Activated naive CD4-positive, alpha-beta T cell treated with anti-CD3 and anti-CD28 coated beads, Interleukin-2, amount 50 U/mL, for 24 hours (primary cell): Measurements from ENCODE around the gene ZNRF1.

Source experiments
- H3K27ac Mint-ChIP-seq: one replicate; pipeline ENCODE4 v1.8.0; 2021; ENCODE audit warnings: mild to moderate bottlenecking, mixed read lengths
- H3K27me3 Mint-ChIP-seq: one replicate; pipeline ENCODE4 v1.8.0; 2021; ENCODE audit warnings: mixed read lengths
- H3K36me3 Mint-ChIP-seq: one replicate; pipeline ENCODE4 v1.8.0; 2021; ENCODE audit warnings: mixed read lengths
- H3K4me1 Mint-ChIP-seq: one replicate; pipeline ENCODE4 v1.8.0; 2021; ENCODE audit warnings: mixed read lengths
- H3K4me3 Mint-ChIP-seq: one replicate; pipeline ENCODE4 v1.8.0; 2021; ENCODE audit warnings: mild to moderate bottlenecking, mixed read lengths
- H3K9me3 Mint-ChIP-seq: one replicate; pipeline ENCODE4 v1.8.0; 2021; ENCODE audit warnings: mixed read lengths

The ZNRF1 gene

DNA sequence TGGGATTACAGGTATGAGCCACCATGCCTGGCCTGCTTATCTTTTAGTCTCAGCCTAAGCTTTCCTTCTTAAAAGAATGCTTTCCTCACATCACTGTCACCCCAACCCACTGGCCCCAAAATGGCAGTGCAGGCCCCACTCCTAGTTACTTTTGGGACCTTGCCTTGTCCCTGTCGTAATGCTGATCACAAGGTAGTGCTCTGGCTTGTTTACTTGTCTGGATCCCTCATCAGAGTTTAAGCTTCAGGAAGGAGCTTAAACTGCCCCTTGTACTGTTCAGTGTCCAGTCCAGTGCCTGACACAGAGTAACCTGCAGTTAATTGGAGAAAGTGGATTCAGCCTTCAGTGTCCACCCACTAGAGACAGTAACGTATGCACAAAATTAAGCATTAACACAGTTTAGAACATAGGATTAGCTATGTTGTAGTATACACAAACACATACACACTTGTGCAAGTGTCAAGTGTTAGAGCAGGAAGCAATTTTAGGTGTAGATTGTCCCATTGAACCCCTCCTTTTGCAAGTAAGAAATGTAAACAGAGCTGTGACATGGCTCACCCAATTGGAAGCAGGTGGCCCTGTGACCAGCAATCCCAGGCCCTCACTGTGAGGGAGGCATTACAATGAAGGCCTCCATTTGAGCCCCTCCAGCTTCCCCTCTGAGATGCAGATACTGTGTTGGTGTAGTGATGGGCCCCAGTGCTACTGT, 73.6 kb downstream of the ZNRF1 start:
- Mint-ChIP-seq H3K9me3 (no peaks in the 10 kb centered on the region), H3K4me1 (peaks cover 47% of the 10 kb centered on the region), H3K27me3 (no peaks in the 10 kb centered on the region), H3K4me3 (no peak overlapping the region), H3K27ac (no peak overlapping the region), H3K36me3 (peaks cover 2% of the 10 kb centered on the region)

DNA sequence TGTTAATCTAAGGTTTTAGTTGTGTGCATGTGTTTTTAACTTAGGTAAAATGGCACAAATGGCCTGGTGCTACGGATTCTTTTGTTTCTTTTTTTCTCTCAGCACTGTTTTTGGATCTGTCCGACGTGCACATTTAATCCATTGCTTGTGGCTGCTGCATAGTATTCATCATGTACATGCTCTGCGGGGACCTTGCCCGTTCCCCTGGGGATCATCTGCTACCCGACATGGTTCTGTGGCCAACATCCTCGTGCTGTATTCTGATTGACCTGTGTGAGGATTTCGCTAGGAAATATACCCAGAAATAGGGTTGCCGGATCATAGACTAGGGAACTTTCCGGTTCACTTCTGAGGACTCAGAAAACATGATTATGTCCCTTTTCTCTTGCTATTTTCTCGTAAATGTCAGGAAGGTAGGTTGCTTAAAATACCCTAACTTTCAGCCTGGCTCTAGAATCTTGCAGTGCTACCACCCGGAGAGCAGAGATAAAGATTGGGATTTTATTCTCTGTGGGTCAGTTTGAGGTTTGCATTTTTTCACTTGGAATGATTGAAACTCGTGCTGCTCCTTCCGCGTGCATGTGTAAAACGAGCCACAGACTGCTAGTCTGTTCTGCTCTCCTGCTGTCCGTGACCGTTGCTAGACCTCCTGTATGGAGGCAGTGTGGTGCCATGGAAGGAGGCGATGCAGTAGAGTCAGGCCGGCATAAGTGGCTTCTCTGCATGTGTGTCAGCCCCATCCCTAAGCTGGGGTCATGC, 74.9 kb downstream of the ZNRF1 start:
- Mint-ChIP-seq H3K4me1 (peaks cover 54% of the 10 kb centered on the region), H3K9me3 (no peaks in the 10 kb centered on the region), H3K36me3 (peaks cover 2% of the 10 kb centered on the region), H3K27me3 (no peaks in the 10 kb centered on the region), H3K27ac (peak overlapping the region; percentile 31), H3K4me3 (peak overlapping the region; percentile 47)

DNA sequence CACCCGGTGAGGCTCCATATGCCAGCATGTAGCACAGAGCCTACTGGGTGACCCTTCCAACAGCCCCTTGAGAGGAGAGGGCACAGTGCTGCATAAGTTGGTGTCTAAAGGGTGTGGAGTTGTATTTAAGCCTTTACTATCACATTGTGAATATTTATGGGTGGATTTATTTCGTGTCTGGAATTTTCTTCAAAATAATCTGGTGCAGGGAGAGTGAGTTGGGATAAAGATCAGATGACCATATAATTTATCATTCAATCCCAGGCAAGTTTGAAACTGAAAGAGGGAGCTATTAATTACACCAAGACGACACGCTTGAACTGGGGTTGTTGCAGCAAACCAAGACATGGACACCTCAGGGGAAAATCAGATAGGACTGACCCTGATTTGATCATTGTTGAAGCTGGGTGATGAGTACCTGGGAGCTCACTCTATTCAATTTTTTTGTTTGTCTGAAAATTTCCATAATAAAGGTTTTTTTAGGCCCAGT, 75.5 kb downstream of the ZNRF1 start:
- peak overlapping the region; percentile 4 for H3K27ac Mint-ChIP-seq
- peaks cover 57% of the 10 kb centered on the region for H3K4me1 Mint-ChIP-seq
- H3K27me3 Mint-ChIP-seq, result no peaks in the 10 kb centered on the region
- peaks cover 2% of the 10 kb centered on the region for H3K36me3 Mint-ChIP-seq
- peak overlapping the region; percentile 47 for H3K4me3 Mint-ChIP-seq
- H3K9me3 Mint-ChIP-seq, result no peaks in the 10 kb centered on the region

DNA sequence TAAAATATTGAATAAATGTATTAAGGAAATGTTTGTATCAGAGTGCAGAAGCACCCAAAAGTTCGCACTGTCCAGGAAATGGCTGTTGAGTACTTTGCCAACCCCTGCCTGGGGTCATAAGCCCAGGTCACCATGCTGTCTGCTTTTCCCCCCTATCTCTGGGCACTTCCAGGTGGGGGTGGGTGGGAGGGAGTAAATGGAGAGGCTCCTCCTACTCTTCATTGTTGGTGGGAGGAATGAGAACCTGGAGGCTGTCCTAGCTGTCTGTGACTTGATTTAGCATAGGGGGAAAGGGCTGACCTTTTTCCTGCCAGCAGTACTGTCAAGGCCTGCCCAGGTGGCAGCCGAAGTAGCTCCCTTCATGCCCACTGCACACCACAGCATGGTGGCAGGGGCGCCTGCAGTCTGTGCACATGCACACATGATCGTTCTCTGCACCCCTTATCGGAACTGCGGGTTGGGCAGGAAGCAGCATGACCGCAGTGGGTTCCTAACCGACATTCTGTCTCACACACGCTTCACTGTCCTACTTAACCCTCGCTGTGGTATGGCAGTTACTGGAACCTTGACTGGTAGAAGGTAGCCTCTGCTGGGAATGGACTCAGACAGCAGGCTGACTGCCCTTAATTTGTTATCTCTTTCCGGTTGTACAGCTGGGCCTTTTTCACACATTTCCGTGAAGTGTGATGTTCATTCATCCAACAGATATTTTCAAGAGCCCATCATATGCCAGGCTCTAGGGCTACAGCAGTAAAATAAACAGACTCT, 76.3 kb downstream of the ZNRF1 start:
- no peaks in the 10 kb centered on the region for H3K36me3 Mint-ChIP-seq
- H3K27me3 Mint-ChIP-seq, result no peaks in the 10 kb centered on the region
- H3K9me3 Mint-ChIP-seq, result no peaks in the 10 kb centered on the region
- H3K27ac Mint-ChIP-seq, result peak overlapping the region; percentile 73
- H3K4me1 Mint-ChIP-seq, result peaks cover 57% of the 10 kb centered on the region
- peak overlapping the region; percentile 59 for H3K4me3 Mint-ChIP-seq

DNA sequence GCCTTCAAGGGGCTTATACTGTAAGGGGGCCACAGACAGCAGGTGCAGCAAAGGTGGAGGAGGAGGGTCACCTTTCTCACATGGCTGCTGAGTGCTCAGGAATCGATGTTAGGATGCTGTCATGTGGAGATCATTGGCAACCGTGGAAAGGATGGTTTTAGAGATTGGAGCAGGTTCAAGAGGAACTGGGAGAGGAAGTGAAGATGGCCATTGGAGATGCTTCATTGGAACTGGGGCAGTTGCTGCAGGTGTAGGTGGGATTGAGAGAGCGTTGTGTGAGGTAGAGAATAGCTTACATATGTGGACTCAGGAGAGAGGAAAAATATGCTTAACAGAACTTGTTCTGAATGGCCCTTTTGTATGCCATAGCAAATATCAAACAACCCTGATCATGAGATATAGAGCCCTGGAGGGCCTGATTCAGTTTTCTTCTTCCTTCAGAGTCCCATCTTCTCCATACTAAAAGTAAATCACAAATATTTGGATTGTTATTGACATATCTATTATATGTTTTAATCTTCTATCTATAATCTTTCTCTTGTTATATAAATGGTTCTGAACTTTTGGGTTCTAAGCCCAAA, 77.0 kb downstream of the ZNRF1 start:
- Mint-ChIP-seq H3K27ac (peak overlapping the region; percentile 73), H3K27me3 (no peaks in the 10 kb centered on the region), H3K4me3 (peak overlapping the region; percentile 59), H3K9me3 (no peaks in the 10 kb centered on the region), H3K36me3 (no peaks in the 10 kb centered on the region), H3K4me1 (peaks cover 51% of the 10 kb centered on the region)

DNA sequence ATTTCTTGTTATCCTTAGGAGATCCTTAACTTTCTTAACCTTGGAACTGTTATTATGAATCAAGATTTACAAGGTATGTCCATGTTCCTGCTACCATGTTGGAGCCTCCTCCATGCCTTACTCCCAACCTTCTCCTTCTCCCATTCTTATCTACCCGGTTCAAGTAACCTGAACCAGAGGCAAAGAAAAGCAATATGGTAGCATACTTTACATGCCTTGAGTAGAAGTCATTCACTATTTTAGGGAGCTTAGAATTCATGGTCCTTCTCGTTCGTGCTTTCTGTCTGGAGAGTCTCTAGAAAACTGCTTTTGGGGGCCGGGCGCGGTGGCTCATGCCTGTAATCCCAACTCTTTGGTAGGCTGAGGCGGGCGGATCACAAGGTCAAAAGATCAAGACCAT, 80.1 kb downstream of the ZNRF1 start:
- no peak overlapping the region for H3K27ac Mint-ChIP-seq
- no peaks in the 10 kb centered on the region for H3K27me3 Mint-ChIP-seq
- H3K36me3 Mint-ChIP-seq, result no peaks in the 10 kb centered on the region
- H3K9me3 Mint-ChIP-seq, result no peaks in the 10 kb centered on the region
- H3K4me3 Mint-ChIP-seq, result no peak overlapping the region
- peaks cover 38% of the 10 kb centered on the region for H3K4me1 Mint-ChIP-seq

DNA sequence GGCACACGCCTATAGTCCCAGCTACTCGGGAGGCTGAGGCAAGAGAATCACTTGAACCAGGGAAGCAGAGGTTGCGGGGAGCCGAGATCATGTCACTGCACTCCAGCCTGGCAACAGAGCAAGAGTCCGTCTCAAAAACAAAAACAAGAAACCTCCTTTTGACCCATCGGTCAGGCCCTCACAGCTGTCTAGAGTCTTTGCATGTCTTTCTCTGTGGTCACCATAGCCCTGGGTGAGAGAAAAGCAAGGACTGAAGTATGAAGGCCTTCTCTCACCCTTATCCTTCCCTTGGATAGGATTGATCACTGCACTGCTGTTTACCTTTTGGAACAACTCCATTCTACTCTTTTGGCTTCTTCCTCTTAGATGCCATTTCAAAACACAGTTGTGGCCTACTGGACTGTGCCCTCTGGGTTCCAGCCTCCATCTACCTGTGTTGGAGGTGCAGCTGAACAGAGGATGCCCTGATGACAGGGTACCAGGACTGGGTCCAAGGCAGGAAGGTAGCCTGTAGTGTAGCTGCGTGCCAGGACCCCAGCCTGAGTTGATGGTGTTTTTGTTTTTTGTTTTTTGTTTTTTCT, 80.6 kb downstream of the ZNRF1 start:
- Mint-ChIP-seq H3K4me1 (peaks cover 32% of the 10 kb centered on the region), H3K4me3 (no peak overlapping the region), H3K36me3 (no peaks in the 10 kb centered on the region), H3K9me3 (no peaks in the 10 kb centered on the region), H3K27me3 (no peaks in the 10 kb centered on the region), H3K27ac (no peak overlapping the region)

DNA sequence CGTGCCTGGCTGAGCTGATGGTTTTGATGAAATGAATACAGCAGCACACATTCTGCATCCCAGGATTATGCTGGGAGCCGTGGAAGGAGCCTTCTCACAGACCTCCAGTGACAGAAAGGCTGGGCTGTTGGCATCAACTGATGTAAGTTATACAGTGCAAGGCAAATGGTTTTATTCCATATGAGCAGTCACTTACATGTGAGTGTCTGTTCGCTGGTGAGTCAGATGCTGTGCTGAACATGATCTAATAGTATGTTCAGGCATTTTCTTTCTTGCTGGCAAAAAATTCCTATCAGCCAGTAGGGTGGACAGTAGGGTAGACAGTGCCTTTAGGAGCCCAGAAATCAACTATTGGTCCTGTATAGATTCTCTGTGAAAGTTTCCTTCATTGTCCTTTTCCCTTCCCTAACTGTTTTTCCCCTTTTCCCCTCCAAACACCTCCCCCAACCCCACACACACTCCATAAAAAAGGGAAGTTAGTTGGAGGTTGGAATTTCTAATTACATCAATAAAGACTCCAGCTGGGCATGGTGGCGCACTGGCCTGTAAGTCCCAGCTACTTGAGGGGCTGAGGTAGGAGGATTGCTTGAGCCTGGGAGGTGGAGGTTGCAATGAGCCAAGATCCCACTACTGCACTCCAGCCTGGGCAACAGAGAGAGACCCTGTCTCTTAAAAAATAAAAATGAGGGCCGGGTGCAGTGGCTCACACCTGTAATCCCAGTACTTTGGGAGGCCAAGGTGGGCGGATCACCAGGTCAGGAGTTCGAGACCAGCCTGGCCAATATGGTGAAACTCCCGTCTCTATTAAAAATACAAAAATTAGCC, 81.6 kb downstream of the ZNRF1 start:
- Mint-ChIP-seq H3K27ac (no peak overlapping the region), H3K27me3 (no peaks in the 10 kb centered on the region), H3K4me1 (peaks cover 29% of the 10 kb centered on the region), H3K4me3 (no peak overlapping the region), H3K9me3 (peaks cover 1% of the 10 kb centered on the region), H3K36me3 (no peaks in the 10 kb centered on the region)

DNA sequence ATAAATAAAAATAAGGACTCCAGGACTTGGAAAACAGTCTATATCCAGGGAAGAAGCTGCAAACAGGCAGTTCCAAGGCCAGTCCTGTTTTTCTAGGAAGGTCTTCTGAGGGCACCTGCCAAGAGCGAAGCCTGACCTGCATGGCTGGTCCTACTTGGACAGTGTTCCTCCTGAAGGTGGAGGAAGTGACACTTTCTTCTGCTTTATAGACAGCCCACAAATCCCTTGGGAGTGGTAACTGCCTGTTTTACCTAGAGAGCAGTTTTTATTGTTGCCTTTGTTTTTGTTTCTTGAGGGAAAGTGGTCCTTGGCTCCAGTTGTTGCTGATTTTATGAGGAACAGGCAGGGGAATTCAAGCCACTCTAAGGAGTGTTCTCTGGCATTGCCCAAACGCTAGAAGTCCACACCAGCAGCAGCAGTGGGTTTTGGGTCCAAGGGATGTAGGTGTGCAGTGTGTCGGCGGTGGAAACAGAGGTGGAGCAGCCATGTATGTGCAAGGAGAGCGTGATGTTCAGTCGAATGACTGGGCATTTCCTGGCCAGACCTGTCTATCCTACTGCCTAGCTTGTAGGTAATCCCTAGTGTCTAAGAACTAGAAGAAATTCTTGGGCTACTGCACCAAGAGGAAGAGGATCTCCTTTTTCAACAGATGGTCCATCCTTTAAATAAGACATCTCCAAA, 82.5 kb downstream of the ZNRF1 start:
- Mint-ChIP-seq H3K36me3 (peaks cover 2% of the 10 kb centered on the region), H3K4me3 (no peak overlapping the region), H3K4me1 (peaks cover 20% of the 10 kb centered on the region), H3K27ac (no peak overlapping the region), H3K27me3 (no peaks in the 10 kb centered on the region), H3K9me3 (peaks cover 5% of the 10 kb centered on the region)

DNA sequence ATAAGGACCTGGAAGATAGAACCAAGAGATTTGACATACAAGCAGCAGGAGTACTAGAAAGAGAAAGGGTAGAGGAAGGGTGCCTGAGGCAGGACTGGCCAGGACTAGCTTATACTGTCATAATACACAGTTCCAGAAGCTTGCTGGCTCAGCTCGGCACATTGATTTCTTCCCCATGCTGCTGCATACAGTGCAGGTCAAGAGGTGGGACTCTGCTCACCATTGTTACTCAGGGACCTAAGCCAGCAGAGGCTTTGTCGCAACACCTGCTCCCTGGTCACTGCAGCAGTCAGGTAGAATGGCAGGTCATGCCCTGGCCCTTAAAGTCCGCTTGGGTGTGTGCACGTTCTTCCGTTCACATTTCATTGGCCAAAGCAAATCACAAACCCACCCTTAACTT, 85.0 kb downstream of the ZNRF1 start:
- peaks cover 6% of the 10 kb centered on the region for H3K4me1 Mint-ChIP-seq
- peaks cover 2% of the 10 kb centered on the region for H3K36me3 Mint-ChIP-seq
- no peaks in the 10 kb centered on the region for H3K27me3 Mint-ChIP-seq
- peaks cover 5% of the 10 kb centered on the region for H3K9me3 Mint-ChIP-seq
- no peak overlapping the region for H3K4me3 Mint-ChIP-seq
- no peak overlapping the region for H3K27ac Mint-ChIP-seq

DNA sequence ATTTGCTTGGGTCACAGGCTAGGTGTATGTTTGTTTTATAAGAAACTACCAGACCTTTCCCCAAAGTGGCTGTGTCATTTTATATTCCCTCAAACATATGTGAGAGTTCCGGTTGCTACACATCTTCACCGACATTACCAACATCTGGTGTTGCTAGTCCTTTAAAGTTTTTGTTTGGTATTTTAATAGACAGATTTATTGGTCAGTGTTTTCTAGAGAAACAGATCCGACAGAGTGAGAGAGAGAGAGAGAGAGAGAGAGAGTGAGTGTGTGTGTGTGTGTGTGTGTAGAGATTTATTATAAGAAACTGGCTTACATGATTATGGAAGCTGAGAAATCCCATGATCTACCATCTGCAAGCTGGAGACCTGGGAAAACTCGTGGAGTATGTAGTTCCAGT, 86.7 kb downstream of the ZNRF1 start:
- peaks cover 5% of the 10 kb centered on the region for H3K9me3 Mint-ChIP-seq
- no peak overlapping the region for H3K4me3 Mint-ChIP-seq
- H3K27ac Mint-ChIP-seq, result no peak overlapping the region
- H3K4me1 Mint-ChIP-seq, result peaks cover 3% of the 10 kb centered on the region
- H3K36me3 Mint-ChIP-seq, result peaks cover 2% of the 10 kb centered on the region
- H3K27me3 Mint-ChIP-seq, result no peaks in the 10 kb centered on the region

DNA sequence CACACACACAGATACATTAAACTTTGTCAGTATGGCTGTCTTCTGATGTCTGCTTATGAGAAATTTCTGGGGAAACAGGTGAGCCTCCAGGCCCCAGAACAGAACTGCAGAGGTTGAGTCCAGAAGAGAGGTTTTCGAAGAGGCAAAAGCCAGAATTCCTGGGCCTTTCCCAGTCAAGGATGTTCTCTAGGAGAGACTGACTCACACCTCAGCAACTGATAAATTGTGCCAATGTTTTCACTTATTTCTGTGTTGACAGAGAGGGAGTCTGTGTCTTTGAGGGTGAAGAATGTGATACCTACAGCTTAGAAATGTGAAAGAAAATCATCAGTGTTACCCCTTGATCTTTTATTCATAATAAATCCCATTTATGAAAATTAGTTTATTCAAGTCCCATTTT, 87.5 kb downstream of the ZNRF1 start:
- Mint-ChIP-seq H3K9me3 (peaks cover 5% of the 10 kb centered on the region), H3K27ac (no peak overlapping the region), H3K27me3 (no peaks in the 10 kb centered on the region), H3K36me3 (peaks cover 2% of the 10 kb centered on the region), H3K4me1 (peaks cover 3% of the 10 kb centered on the region), H3K4me3 (no peak overlapping the region)

DNA sequence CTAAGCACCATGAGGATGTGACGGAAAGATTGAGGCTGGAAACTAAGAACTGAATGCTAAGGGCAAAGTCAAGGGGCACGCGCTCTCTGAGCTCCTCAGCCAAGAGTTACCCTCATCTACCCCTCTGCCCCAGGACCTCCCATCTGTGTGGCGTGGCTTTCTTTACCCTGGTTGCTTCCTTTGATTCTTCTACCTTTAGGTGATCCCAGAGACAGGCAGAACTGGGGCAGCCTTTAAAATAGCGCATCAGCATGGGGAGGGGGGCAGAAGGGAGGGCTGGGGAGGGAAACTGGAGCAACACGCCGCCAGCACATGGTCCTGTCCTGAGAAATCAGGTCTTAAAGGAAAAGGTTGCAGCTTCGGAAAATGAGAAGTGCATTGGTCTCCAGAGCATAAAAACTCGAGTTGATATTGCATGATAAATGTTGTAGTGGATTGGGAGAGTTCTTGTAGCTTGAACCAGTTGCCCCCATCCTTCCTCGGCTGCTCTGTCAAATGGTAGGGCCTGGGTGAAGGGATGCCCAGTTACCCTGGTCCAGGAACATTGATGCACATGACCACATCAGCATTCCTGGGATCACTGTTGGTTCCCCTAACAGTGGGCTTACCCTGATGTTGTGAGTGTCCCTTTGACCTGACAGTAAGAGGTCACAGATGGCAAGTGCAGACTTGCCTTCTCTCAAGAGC, 88.0 kb downstream of the ZNRF1 start:
- no peak overlapping the region for H3K27ac Mint-ChIP-seq
- no peaks in the 10 kb centered on the region for H3K27me3 Mint-ChIP-seq
- H3K4me1 Mint-ChIP-seq, result peaks cover 3% of the 10 kb centered on the region
- peaks cover 5% of the 10 kb centered on the region for H3K9me3 Mint-ChIP-seq
- H3K36me3 Mint-ChIP-seq, result peaks cover 2% of the 10 kb centered on the region
- no peak overlapping the region for H3K4me3 Mint-ChIP-seq
